Thyroid gland (tissue), 4 donors: ENCODE measurements around the gene DNAAF5.

Experiments used
- CTCF ChIP-seq, 6 experiments: fragments of 200-600 bp in 3 of 6; fragments of 450-650 bp in 3 of 6; sonication (generic) in 3 of 6; IDR thresholded peaks; one replicate each; pipeline ENCODE4 v1.5.1; 2016 to 2019; ENCODE audit warnings: antibody characterized with exemption in 6 of 6, mild to moderate bottlenecking in 2 of 6, inconsistent platforms in 1 of 6, moderate library complexity in 1 of 6
- POLR2A ChIP-seq, 2 donors: fragments of 450-650 bp; IDR thresholded peaks; one replicate each; pipeline ENCODE4 v1.6.1; 2017; ENCODE audit warnings: antibody characterized with exemption in 2 of 2, mild to moderate bottlenecking in 2 of 2, moderate library complexity in 1 of 2

GRCh38 chr7:770741-771166 is 44.3 kb downstream of the DNAAF5 start:
- TF ChIP-seq POLR2A (IDR thresholded peaks at IDR 0.05) (no peak), CTCF (IDR thresholded peaks at IDR 0.05) (no peak)
